GM13977 (cell line): Measurements from ENCODE around the gene ALKBH1.

ENCODE experiments used
- DNase-seq: peaks from one replicate; pipeline ENCODE4 v3.0.0; 2012; ENCODE audit warnings: low spot score
- CTCF ChIP-seq: IDR thresholded peaks from 2 replicates; pipeline ENCODE4 v1.5.1; 2012; ENCODE audit warnings: mild to moderate bottlenecking, control low read depth; ENCODE audit not compliant: insufficient read depth; ENCODE audit errors: extremely low read depth, missing control alignments
- in situ Hi-C: fragments of 300-500 bp; cut with MboI; formaldehyde crosslinking; loops from one replicate; pipeline ENCODE4 v1.12.0; 2022; ENCODE audit warnings: low sequenced_read_pairs, low pct_unique_long_range_greater_than_20kb, mixed read lengths, inconsistent platforms; ENCODE audit not compliant: unreplicated experiment

The ALKBH1 gene

DNA sequence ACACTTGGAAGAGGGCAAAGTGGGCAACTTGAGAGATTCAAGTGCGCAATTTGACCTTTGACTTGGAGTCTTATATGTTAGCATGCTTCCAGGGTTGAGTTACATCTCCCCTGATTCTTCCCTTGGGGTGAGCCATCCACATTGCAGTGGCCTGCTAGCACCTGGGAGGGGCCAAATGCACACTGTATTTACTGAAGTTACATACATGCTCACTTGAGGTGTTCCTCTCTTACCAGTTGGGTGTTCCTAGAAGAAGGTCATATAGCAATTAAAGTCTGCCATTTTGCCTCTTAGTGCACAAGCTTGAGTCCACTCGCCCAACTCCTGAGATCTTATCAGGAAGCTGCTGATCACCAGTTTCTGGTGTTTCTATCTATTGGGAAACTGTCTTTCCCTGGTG, 77.7 kb downstream of the ALKBH1 start:
- no peak for TF ChIP-seq CTCF
- in situ Hi-C loops = no loop called here
- DNase-seq = no peak

GRCh38 chr14:77625360-77625759, 82.5 kb downstream of the ALKBH1 start:
- in situ Hi-C loops = no loop called here
- DNase-seq = no peak
- TF ChIP-seq CTCF = no peak

GRCh38 chr14:77623201-77623600, 84.6 kb downstream of the ALKBH1 start:
- no peak for TF ChIP-seq CTCF
- DNase-seq = no peak
- in situ Hi-C loops = no loop called here
